CD4-positive, alpha-beta T cell treated with Interleukin-17A for 1 hour (primary cell): Measurements from ENCODE around the gene VSIR.

ENCODE experiments used
- DNase-seq: peaks from one replicate; pipeline ENCODE4 v3.0.0-alpha.2; 2020

VSIR gene

DNA sequence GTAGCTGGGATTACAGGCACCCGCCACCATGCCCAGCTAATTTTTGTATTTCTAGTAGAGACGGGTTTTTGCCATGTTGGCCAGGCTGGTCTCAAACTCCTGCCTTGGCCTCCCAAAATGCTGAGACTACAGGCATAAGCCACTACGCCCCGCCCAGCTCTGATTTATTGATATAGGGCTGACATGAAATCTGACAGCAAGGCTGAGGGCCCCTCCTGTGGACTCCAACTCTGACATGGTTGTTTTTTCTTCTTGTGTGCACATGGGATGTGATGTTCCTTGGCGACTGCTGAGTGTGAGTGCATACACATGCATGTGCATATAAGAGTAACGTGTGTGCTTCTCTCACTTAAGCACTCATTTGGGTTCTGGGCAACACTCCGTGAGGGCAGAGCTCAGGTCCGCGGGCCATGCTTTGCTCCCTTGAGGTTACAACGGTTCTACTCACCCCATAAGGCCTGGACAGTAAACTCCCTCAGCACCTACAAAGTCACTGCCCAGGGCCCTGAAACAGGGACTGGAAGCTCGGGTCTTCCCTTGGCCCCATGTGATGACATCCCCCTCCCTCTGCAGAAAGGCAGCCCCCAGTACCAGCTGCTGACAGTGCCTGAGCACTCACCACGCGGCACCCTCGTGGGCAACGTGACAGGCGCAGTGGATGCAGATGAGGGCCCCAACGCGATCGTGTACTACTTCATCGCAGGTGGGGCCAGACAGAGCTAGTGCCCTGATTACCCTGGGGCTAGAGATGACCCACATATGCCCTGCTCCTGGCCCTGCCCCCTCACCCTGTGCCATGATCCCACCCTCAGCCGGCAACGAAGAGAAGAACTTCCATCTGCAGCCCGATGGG is 33.6 kb upstream of the VSIR start:
- no peak for DNase-seq

DNA sequence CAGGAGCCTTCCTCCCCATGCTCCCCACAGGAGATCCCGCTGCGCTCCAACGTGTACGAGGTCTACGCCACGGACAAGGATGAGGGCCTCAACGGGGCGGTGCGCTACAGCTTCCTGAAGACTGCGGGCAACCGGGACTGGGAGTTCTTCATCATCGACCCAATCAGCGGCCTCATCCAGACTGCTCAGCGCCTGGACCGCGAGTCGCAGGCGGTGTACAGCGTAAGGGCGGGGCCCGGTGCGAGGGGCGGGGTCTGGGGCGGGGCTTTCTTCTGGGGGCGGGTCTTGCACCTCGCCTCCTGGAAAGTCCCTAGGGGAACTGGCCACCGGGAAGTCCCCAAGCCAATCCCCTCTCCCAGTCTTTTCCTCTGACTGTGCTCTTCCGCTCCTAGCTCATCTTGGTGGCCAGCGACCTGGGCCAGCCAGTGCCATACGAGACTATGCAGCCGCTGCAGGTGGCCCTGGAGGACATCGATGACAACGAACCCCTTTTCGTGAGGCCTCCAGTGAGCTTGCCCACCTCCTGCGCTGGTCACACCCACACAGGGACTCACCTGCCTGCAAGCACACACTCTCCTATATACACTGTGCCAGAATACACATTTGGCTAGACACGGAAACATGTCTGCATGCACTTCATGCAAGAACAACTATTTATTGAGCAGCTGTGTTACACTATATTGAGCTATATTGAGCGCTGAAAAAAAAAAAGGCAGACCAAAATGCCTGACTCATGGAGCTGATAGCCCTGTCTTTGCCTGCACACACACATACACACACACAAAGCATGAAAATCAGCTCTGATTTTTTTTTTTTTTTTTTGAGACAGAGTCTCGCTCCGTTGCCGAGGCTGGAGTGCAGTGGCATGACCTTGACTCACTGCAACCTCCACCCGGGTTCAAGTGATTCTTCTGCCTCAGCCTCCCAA is 32.7 kb upstream of the VSIR start:
- peak; percentile 17 for DNase-seq

DNA sequence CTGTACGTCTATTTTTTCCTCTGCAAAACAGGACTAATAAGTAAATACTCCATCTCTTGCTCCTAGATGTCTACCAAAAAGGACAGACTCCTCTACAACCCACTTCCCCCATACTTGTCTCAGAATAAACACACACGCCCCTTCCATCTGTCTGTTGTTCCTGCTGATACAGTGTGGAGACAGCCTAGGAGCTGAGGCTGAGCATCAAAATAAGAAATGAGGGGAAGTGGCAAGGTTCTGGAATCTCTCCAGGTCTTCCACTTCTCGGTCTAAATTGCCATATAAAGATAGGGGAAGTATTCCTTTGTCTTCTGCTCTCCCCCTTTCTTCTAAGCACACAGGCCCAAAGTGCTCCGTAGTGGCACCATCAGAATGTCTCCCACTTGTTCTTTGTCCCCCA is 30.8 kb upstream of the VSIR start:
- DNase-seq: no peak

DNA sequence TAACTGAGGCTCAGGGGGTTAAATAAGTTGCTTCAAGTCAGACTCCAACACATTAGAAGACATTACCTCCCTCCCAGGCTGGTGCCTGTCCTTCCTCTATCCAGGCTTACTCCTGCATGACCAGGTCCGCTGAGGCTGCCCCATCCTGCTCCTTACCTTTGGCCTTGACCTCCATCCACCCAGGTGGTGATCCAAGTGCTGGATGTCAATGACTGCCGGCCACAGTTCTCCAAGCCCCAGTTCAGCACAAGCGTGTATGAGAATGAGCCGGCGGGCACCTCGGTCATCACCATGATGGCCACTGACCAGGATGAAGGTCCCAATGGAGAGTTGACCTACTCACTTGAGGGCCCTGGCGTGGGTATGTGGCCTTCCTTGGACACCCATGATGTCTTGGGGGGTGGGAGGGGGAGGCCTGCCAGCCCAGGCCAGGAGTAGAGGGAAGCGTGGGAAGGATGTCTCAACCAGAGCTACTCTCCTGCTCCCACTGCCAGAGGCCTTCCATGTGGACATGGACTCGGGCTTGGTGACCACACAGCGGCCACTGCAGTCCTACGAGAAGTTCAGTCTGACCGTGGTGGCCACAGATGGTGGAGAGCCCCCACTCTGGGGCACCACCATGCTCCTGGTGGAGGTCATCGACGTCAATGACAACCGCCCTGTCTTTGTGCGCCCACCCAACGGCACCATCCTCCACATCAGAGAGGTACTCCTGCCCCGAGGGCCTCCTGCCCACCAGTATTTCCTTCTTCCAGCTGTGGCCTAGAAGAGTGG is 29.6 kb upstream of the VSIR start:
- no peak for DNase-seq

DNA sequence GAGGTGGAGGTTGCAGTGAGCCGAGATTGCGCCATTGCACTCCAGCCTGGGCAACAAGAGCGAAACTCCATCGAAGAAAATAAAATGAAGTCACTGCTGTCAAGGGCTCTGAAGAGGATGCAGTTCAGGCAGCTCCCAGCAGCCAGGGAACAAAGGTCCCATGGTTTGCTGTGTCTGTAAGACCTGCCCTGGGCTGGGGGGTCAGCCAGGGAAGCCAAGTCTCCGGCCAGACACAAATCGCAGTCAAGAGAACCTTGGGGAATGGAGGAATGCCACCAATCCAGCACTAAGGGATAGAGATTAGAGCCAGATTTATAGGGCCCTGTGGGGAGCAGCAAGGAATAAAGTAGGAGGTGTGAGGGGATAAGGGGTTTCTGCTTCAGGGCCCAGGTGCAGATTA is 28.9 kb upstream of the VSIR start:
- no peak for DNase-seq

DNA sequence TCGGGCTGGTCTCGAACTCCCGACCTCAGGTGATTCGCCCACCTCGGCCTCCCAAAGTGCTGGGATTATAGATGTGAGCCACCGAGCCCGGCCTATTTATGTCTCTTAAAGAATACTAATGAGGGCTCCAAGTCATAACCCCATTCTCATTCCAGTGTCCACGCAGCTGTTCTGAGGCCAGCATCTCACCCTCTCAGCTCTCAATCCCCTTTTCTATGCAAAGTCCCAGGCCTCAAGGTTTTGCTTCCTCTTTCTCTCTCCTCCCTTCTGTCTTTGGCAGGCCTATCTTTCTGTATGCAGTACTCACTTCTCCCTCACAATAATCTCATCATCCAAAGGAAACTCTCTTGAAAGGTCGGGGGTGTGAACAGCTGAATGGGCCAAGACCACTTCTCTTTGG is 28.0 kb upstream of the VSIR start:
- no peak for DNase-seq

DNA sequence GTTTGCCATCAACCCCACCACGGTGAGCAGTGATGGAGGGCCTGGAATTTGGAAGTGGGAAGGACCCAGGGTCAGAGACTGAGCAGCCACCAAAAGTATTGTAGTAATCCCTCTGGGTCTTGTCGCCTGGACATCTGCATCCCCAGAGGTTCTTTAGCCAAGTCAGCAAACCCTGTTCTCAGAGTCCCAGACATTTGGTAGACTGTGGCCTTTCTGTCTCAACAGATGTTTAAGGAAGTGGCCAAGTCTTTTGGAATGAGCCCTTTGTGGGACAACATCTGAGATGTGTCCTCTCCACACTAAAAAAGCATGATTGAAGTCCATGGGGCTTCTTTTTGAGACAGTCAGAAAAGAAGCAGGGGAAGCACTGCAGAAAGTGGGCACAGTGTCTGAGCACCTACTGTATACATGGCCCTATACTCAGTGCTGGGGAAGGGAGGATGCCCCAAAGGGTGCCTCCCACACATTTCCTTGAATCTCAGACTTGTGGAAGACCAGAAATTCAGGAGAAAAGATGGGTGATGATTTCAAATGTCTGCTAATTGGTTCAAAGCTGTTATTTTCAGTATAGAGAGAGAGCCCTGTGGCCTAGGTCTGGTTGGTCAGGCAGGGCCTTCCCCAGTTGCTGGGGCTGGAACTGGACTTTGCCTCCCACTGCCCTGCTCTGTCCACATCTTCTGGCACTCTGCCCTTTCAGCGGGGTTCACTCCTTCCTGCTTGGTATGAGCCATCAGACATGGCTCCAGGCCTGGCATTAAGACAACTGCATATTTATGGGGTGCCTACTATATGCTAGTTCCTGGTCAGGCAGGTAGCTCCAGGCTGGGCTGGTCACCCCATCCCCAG is 26.5 kb upstream of the VSIR start:
- no peak for DNase-seq

DNA sequence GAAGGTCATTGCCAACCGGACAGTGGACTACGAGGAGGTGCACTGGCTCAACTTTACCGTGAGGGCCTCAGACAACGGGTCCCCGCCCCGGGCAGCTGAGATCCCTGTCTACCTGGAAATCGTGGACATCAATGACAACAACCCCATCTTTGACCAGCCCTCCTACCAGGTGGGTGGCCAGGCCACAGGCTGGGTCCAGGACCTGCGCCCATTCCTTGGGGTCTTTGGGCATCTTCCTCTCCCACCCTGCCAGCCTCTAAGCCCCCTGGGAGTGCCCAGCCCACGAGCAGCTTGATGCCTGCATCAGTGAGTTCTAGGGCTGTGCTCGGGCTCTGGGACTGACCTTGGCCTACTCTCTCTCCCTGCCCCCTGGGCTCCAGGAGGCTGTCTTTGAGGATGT is 25.8 kb upstream of the VSIR start:
- DNase-seq: no peak

DNA sequence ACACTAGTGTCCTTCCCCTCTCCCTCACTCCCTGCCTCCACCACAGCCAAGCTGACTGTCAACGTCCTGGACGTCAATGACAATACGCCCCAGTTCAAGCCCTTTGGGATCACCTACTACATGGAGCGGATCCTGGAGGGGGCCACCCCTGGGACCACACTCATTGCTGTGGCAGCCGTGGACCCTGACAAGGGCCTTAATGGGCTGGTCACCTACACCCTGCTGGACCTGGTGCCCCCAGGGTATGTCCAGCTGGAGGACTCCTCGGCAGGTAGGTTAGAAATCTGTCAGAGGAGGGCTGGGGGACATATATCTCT is 24.9 kb upstream of the VSIR start:
- DNase-seq: no peak

DNA sequence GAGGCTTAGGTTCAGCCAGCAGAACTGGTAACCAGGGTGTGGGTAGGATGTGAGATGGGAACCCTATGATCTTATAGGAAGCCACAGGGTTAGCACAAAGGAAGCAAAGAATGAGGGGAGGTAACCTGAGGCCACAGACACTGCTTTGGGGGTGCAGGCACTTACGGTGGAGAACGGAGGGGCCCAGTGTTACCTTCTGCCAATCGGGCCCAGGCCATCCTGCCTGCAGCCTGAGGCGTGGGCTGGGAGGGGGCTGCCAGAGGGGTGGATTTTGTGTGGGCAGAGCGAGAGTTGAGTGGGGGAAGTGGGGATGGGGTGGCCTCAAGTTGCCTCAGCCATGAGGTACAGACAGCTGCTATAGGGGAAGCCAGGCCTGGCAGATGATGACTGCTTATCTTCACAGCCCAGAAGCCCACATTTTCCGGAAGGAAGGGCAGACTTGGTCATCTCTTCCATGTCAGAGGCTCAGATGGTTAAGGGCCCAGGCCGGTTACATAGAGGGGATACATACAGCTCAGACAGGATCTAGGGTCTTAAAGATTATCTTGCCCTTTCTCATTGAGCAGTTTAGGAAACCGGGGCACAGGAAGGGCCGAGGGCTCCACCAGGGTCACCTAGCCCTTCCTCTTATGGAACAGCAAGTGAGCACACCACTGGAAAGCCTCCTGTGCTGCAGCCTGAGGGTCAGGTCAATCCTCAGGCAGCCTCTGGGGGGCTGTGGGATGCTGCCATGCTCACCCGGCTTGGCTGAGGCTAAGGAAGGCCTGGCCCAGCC is 24.4 kb upstream of the VSIR start:
- no peak for DNase-seq

DNA sequence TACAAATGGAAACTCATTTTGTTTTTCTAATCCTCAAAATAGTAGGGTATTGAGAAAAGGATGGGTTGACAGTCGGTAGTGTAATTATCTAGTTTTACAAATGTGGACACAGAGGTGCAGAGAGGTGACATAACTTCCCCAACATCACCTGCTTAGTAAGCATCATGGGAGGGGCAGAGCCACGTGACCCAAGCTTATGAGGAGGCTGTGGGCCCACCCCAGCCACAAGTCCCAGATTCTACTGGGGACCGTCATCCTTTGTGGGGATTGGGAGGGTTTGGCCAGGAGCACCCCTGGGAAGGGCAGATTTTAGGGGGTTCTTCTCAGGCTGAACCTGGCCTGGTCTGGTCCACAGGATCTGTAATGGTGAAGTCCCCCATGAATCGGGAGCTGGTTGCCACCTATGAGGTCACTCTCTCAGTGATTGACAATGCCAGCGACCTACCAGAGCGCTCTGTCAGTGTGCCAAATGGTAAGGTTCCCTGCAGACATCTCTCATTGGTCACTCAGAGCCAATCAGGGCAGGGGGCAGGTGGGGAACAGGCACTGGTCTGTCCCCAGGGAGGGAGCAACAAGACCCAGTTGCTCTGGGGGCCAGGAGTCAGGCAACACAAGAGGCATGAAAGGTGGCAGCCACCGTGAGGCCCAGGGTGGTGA is 23.6 kb upstream of the VSIR start:
- no peak for DNase-seq

DNA sequence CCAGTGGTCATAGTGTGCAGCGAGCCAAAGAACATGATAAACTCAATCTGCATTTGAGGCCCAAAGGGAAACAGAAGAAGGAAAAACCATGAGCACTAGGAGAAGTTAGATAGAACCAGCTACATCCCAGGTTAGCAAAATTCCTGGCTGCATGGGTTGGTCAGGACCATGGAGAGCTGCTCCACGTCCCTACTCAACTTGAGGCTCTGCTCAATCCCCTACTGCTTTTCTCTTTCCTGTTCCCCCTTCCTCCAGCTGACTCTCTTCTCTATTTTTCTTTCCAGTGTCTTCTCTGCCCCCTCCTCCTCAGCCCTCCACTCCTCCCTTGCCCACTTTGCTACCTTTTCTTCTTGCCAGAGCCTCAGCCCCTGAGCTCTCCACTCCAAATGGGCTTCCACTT is 21.9 kb upstream of the VSIR start:
- DNase-seq: no peak

DNA sequence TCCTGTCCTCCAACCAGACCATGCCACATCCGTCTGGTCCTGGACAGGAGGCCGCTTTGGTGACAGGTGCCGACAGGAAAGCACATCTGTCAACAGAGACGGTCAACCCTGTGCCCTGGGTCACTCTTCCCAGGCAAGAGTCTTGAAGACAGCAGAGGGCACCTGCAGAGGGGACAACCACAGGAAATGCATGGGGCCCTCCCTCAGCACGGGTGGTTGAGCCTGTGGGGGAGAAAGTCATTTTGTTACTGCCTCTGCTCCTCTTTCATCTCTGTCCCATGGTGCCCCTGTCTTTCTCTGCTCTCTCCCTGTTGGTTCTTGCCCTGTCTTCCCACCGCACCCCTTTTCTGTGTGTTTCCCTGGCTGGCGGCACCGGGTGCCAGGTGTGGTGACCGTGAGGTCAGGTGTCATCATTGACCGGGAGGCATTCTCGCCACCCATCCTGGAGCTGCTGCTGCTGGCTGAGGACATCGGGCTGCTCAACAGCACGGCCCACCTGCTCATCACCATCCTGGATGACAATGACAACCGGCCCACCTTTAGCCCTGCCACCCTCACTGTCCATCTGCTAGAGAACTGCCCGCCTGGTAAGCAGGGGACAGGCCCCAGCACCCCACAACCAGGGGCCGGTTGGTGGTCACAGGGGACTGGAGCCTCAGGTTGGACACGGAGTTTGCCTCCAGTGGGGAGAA is 17.6 kb upstream of the VSIR start:
- DNase-seq: no peak

DNA sequence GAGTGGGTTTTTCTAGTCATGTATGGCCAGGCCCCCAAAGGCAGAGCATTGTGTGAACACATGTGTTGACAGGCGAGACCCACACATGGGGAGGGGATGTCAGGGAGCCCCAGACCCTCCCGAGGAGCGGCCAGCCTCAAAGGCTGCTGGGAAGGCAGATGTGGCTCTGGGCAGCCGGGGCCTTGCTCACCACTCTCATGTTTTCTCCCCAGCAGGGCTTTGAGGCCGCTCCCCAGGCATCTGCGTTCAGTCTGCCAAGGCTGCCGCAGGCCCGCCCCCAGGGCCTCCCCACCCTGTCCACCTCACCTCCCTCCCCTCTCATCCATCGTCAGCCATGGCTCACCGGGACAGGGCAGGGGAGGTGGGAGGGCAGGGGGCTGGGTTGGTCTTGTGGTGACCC is 16.6 kb upstream of the VSIR start:
- DNase-seq: no peak

DNA sequence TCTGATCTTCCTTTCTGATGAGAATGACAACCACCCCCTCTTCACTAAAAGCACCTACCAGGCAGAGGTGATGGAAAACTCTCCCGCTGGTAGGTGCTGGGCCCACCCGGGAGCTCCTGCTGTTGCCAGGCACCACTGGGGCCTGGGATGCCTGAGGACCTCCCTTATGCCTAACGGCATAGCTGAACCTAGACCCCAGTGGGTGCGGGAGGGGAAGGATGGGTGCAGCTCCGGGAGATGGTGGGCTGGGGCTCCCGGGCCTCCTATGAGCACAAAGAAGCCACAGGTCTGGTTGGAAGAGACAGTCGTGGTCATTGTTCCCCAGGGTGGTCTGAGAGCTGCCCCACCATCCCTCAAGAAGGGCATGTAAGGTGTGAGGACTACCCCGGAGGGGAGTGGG is 15.6 kb upstream of the VSIR start:
- DNase-seq: no peak

DNA sequence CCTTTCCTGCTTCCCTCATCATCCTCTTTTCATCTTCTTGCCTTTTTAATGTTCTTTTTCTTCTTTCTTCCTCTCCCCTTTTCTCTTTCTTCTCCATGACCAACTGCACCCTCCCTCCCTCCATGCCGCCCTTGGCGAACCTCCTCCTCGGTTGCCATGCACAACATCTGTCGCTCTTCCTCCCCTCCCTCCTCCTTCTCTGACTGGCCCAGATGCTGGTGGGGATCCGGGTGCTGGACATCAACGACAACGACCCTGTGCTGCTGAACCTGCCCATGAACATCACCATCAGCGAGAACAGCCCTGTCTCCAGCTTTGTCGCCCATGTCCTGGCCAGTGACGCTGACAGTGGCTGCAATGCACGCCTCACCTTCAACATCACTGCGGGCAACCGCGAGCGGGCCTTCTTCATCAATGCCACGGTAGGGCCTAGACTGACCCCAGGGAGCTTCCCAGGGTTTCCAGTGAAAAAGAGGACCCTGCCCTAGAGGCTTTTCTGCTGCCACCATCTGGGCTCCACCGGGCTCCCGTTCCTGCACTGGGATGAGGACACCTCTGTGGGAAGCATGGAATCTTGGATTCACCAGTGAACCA is 11.5 kb upstream of the VSIR start:
- no peak for DNase-seq

DNA sequence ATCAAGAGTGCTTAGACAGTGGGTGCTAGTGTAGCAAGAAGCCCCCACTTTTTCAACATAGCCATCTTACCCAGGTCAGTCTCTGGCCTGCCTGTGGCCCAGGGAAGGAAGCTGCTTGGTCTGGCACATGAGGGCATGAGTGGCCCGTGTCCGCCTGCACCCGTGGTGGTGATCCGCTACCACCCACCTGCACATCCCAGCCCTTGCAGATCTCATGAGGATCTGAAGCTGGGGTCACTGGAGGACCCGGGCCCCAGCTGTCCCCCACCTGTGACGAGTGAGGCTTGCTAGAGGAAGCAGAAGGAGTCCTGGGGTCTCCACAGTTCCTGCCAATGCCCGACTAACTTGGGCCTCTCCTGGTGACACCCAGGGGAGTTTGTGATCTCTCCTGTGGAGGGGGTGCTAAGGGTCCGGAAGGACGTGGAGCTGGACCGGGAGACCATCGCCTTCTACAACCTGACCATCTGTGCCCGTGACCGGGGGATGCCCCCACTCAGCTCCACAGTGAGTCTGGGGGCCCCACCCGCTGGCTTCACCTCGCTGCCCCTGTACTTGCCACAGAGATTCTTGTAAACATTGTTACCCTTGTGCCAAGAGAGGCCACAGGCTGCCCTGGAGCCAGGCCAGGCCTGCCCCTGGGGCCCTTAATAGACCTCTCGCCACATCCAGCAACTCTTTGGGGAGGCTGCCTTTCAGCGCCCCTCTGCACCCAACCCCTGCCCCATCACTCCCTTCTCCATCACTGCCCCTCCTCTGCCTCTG is 10.8 kb upstream of the VSIR start:
- DNase-seq: no peak

DNA sequence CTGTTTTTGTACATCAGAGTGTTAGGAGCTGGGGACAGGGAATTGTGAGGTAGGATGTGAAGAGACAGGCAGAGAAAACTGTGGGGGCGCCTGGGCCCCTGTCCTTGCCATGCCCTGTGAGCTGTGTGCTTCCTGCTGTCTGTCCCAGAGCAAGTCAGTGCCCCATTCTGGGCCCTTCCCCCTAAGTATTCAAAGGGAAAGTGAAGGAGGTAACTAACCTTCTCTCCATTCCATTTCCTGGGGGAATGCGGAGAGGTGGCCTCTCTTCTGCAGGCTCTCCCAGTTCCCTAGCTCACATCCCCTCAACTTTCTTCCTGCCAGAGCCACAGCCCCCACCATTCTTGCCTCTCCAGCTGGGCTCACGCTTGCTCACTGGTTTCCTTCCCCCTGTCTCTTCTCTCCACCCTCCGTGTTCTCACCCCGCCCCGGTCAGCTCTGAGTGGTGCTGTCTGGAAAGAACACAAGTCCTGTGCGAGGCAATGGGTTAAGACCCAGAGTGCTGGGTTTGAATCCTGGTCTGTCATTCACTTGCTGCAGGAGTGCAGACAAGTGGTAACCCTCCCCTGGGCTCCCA is 9.7 kb upstream of the VSIR start:
- DNase-seq: no peak
